HCT116 (cell line): ENCODE measurements around the gene RNF215. TPM values are rescaled to one million over a fixed set of nuclear protein-coding genes. Genes with fewer than 3 reads are reported as not detected.

Experiments
- ATAC-seq: fragments of 200-7000 bp; cut with Tn5 transposase; 2 replicates; pipeline ENCODE4 v1.9.1; 2020; ENCODE audit warnings: mild to moderate bottlenecking, moderate library complexity
- BruUV-seq: library from RNA; stranded (reverse); fragments of 400-500 nt; replicated peaks from 2 replicates; lab custom pipeline; 2021; lab: Mats Ljungman, UMichigan
- CTCF ChIA-PET: fragments of 300-600 bp; sonication (Branson Sonifier 250); formaldehyde crosslinking; loops from one replicate; lab custom pipeline; 2021; ENCODE audit warnings: antibody characterized with exemption; lab: Charles Lee
- POLR2A ChIA-PET: fragments of 300-600, 350-600 bp; sonication (Branson Sonifier 250); formaldehyde crosslinking; loops from one replicate; lab custom pipeline; 2021; ENCODE audit warnings: antibody characterized with exemption; lab: Charles Lee
- RAD21 ChIA-PET, 2 experiments: fragments of 300-600 bp; sonication (Branson Sonifier 250); formaldehyde crosslinking; loops; one replicate each; lab custom pipeline; 2023; ENCODE audit warnings: low total read pairs in 2 of 2; ENCODE audit not compliant: uncharacterized antibody in 2 of 2, unreplicated experiment in 2 of 2, low non-redundant PET in 1 of 2; lab: Charles Lee
- DNase-seq: peaks from one replicate; pipeline ENCODE4 v3.0.0-alpha.2; 2010; ENCODE audit warnings: low read depth, low spot score
- H2AFZ ChIP-seq: fragments of 200-600 bp; shearing (Covaris generic), sonication (generic); 2 replicates; pipeline ENCODE4 v1.6.1; 2017; ENCODE audit warnings: low read depth, mixed run types, mixed read lengths, antibody characterized with exemption, low read length; ENCODE audit not compliant: poor library complexity, severe bottlenecking
- H3K27ac ChIP-seq: 2 replicates; pipeline ENCODE4 v1.5.1; 2012; ENCODE audit warnings: low read depth, low read length
- H3K27me3 ChIP-seq: fragments of 200-600 bp; sonication (generic); 2 replicates; pipeline ENCODE4 v1.6.1; 2016; ENCODE audit warnings: mixed run types, low read length, mixed read lengths; ENCODE audit not compliant: insufficient read depth
- H3K36me3 ChIP-seq, 2 experiments: fragments of 200-500 bp in 1 of 2; fragments of 200-600 bp in 1 of 2; sonication (Bioruptor generic) in 1 of 2; sonication (generic) in 1 of 2; 2 replicates each; pipeline versions ENCODE4 v1.5.1 to v1.6.1; 2014 to 2016; ENCODE audit warnings: low read length in 2 of 2, inconsistent platforms in 1 of 2, mixed read lengths in 1 of 2, mixed run types in 1 of 2; ENCODE audit not compliant: insufficient read depth in 2 of 2, control insufficient read depth in 1 of 2
- H3K4me1 ChIP-seq, 2 experiments: fragments of 200-600 bp in 1 of 2; sonication (generic) in 1 of 2; 2 replicates each; pipeline versions ENCODE4 v1.5.1 to v1.6.1; 2012 to 2017; ENCODE audit warnings: low read length in 2 of 2, inconsistent platforms in 1 of 2, mild to moderate bottlenecking in 1 of 2, mixed read lengths in 1 of 2, mixed run types in 1 of 2, moderate library complexity in 1 of 2; ENCODE audit not compliant: insufficient read depth in 2 of 2, control insufficient read depth in 1 of 2
- H3K4me2 ChIP-seq: fragments of 200-600 bp; sonication (generic); 2 replicates; pipeline ENCODE4 v1.6.1; 2017; ENCODE audit warnings: mixed run types, low read length, mixed read lengths
- H3K4me3 ChIP-seq, 2 experiments: fragments of 200-600 bp in 1 of 2; sonication (generic) in 1 of 2; replicated peaks in 1 of 2; 2 replicates each; pipeline ENCODE4 v1.5.1; 2011 to 2016; ENCODE audit warnings: low read length in 2 of 2, control low read depth in 1 of 2, low read depth in 1 of 2, mild to moderate bottlenecking in 1 of 2, mixed read lengths in 1 of 2, mixed run types in 1 of 2
- H3K79me2 ChIP-seq: fragments of 200-600 bp; sonication (generic); 2 replicates; pipeline ENCODE4 v1.6.1; 2017; ENCODE audit warnings: mild to moderate bottlenecking, mixed run types, low read length, moderate library complexity, mixed read lengths; ENCODE audit not compliant: insufficient read depth
- H3K9ac ChIP-seq: fragments of 200-600 bp; sonication (generic); 2 replicates; pipeline ENCODE4 v1.6.1; 2016; ENCODE audit warnings: low read length, mixed read lengths
- H3K9me2 ChIP-seq: fragments of 200-600 bp; sonication (generic), shearing (Covaris generic); 2 replicates; pipeline ENCODE4 v1.6.1; 2017; ENCODE audit warnings: mixed run types, mild to moderate bottlenecking, moderate library complexity; ENCODE audit not compliant: insufficient read depth
- H3K9me3 ChIP-seq, 2 experiments: fragments of 200-500 bp in 1 of 2; fragments of 200-600 bp in 1 of 2; sonication (Bioruptor generic) in 1 of 2; sonication (generic) in 1 of 2; 2 replicates each; pipeline ENCODE4 v1.6.1; 2014 to 2017; ENCODE audit warnings: low read length in 2 of 2, mixed read lengths in 2 of 2, inconsistent platforms in 1 of 2, low read depth in 1 of 2, mild to moderate bottlenecking in 1 of 2, mixed run types in 1 of 2, moderate library complexity in 1 of 2; ENCODE audit not compliant: control insufficient read depth in 1 of 2, insufficient read depth in 1 of 2
- H4K20me1 ChIP-seq: fragments of 200-600 bp; sonication (generic), shearing (Covaris generic); 2 replicates; pipeline ENCODE4 v1.6.1; 2017; ENCODE audit warnings: mixed run types, mild to moderate bottlenecking, moderate library complexity; ENCODE audit not compliant: insufficient read depth
- ATF3 ChIP-seq: IDR thresholded peaks from 2 replicates; pipeline ENCODE4 v1.6.1; 2012
- CBX3 ChIP-seq: IDR thresholded peaks from 2 replicates; pipeline ENCODE4 v1.6.1; 2012; ENCODE audit warnings: low read depth
- CEBPB ChIP-seq: IDR thresholded peaks from 2 replicates; pipeline ENCODE4 v1.6.1; 2012; ENCODE audit warnings: low read depth
- ELF1 ChIP-seq: IDR thresholded peaks from 2 replicates; pipeline ENCODE4 v1.6.1; 2012; ENCODE audit warnings: low read depth, borderline replicate concordance
- EZH2 ChIP-seq: fragments of 200-600 bp; sonication (generic); IDR thresholded peaks from 2 replicates; pipeline ENCODE4 v1.6.1; 2017; ENCODE audit warnings: antibody characterized with exemption, mixed run types
- EZH2phosphoT487 ChIP-seq: fragments of 200-600 bp; IDR thresholded peaks from 2 replicates; pipeline ENCODE4 v1.6.1; 2018; ENCODE audit warnings: antibody characterized with exemption, borderline replicate concordance
- JUND ChIP-seq: IDR thresholded peaks from 2 replicates; pipeline ENCODE4 v1.6.1; 2012
- POLR2AphosphoS5 ChIP-seq: IDR thresholded peaks from 2 replicates; pipeline ENCODE4 v1.6.1; 2011; ENCODE audit warnings: mild to moderate bottlenecking, low read depth, low read length, moderate library complexity
- SIN3A ChIP-seq: IDR thresholded peaks from 2 replicates; pipeline ENCODE4 v1.6.1; 2012; ENCODE audit warnings: low read depth
- SP1 ChIP-seq: IDR thresholded peaks from 2 replicates; pipeline ENCODE4 v1.6.1; 2012; ENCODE audit warnings: low read depth
- TCF7L2 ChIP-seq: IDR thresholded peaks from 2 replicates; pipeline ENCODE4 v1.7.0; 2011; ENCODE audit warnings: borderline replicate concordance, inconsistent platforms; ENCODE audit not compliant: insufficient read depth, insufficient read length; ENCODE audit errors: extremely low read depth
- YY1 ChIP-seq: IDR thresholded peaks from 2 replicates; pipeline ENCODE4 v1.6.1; 2011; ENCODE audit warnings: low read length, low read depth, moderate library complexity, mild to moderate bottlenecking; ENCODE audit not compliant: insufficient replicate concordance; ENCODE audit errors: extremely low read depth
- ZFX ChIP-seq: fragments of 450-650 bp; IDR thresholded peaks from 2 replicates; pipeline ENCODE4 v1.6.1; 2017
- intact Hi-C: fragments of 100-400 bp; cut with micrococcal nuclease; formaldehyde crosslinking; loops from 2 replicates; pipeline ENCODE4 v1.10.0; 2022
- total RNA-seq: library from RNA; stranded (reverse); gene quantifications from one replicate; pipeline ENCODE4 v1.2.1, GENCODE V29; 2021; ENCODE audit not compliant: unreplicated experiment

RNF215 gene
- total RNA-seq, 1 experiment from 2014 or later: 20.2 TPM

- TF ChIP-seq POLR2AphosphoS5 (no peak), JUND (no peak), ELF1 (no peak), ZFX (no peak), EZH2phosphoT487 (no peak), CEBPB (no peak), SIN3A (no peak), ATF3 (no peak), CBX3 (no peak), SP1 (no peak), EZH2 (no peak), YY1 (no peak), TCF7L2 (no peak)
- peaks cover 51 to 72% of the 10 kb centered on the region in 2 experiments for H3K36me3 ChIP-seq
Measured at GRCh38 chr22:30413745-30414524, 26.7 kb upstream of the RNF215 start.

More at GRCh38 chr22:30413745-30414524, 26.7 kb upstream of the RNF215 start:
- no TSS peak for BruUV-seq
- Histone ChIP-seq H3K27ac (no peak overlapping the region), H3K4me2 (no peak overlapping the region), H3K9ac (no peak overlapping the region), H3K9me3 (no peaks in the 10 kb centered on the region), H4K20me1 (no peaks in the 10 kb centered on the region), H2AFZ (no peak overlapping the region), H3K79me2 (no peaks in the 10 kb centered on the region), H3K27me3 (no peaks in the 10 kb centered on the region), H3K9me2 (no peaks in the 10 kb centered on the region), H3K4me3 (no peak overlapping the region), H3K4me1 (peaks cover 0 to 38% of the 10 kb centered on the region in 2 experiments; a peak in 2 of 4 replicates)
- ChIA-PET RAD21 (no interaction called here), CTCF (interaction anchor here (1.2 kb wide), 2 partner anchors 27 to 72 kb away, joined by 3 read pairs; partner anchors contain the start of gene RNF215), POLR2A (interaction anchor here (1.6 to 3.5 kb wide), 2 partner anchors 9 to 17 kb away, joined by 6 to 23 read pairs; partner anchors contain the start of gene SEC14L2)
- DNase-seq (no peak), ATAC-seq (no peak)
- intact Hi-C loops: no loop called here
